Limb (tissue), 2 donors: Measurements from ENCODE around the gene SCUBE3.

Source experiments
- DNase-seq, 2 donors: peaks; one replicate each; pipeline ENCODE4 v3.0.0-alpha.2; 2016; ENCODE audit errors: extremely low spot score in 2 of 2

SCUBE3 gene

DNA sequence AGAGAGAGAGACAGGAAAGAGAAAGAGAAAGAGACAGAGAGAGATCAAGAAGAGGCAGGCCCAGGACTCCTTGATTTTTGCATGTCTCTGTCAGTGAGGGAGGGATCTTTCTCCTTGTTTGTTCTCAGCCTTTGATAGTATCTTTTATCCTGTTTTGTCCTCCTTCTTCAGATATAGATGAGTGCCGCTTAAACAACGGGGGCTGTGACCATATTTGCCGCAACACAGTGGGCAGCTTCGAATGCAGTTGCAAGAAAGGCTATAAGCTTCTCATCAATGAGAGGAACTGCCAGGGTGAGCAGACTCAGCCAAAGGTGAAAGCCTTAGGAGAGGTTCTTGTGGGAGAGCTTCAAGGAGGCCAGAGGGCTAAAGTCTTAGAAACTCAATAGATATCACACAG lies 25.8 kb downstream of the SCUBE3 start:
- no peak for DNase-seq

DNA sequence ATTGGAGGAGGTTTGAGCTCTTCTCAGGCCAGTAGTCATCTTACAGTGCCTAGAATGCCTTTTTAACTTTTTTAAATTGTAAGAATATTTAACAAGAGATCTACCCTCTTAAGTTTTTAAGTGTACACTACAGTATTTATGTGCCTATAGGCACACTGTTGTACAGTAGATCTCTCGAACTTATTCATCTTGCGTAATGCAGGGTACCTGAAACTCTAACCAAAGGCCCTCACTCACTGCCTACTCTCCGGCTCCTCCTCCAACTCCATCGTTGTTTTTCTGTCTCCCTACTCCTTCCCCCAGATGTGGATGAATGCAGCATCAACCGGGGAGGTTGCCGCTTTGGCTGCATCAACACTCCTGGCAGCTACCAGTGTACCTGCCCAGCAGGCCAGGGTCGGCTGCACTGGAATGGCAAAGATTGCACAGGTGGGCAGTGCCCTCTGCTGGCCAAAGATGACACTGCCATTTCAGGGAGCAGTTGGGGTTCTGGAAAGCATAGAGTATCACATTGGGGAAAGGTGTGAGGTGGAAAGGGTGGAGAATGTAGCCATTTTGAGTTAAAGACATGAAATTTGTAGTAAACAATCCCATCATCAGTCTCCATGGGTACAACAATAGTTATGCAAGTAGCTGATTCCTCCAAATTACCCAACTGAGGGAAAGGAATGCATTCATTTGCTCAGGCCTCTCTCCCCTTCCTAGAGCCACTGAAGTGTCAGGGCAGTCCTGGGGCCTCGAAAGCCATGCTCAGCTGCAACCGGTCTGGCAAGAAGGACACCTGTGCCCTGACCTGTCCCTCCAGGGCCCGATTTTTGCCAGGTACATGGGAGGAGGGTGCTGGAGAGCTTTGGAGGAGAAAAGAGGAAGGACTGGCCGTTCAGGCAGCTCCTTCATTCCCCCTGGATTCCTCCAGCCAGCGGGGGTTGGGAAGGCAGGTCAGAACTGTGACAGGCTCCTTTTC lies 27.4 kb downstream of the SCUBE3 start:
- peak; percentile 52 to 88 for DNase-seq

DNA sequence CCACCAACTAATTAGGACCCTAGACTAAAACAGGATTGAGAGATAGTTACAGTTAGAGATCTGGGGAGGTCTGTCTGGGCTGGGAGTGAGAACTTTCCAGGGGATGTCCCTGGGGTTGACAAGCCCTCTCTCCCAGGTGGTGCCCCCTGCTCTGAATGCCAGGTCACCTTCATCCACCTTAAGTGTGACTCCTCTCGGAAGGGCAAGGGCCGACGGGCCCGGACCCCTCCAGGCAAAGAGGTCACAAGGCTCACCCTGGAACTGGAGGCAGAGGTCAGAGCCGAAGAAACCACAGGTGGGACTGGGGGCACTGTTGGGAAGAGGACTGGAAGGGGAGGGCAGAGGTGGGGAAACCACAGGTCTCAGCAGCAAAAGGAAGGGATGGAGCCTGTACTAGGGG lies 28.7 kb downstream of the SCUBE3 start:
- no peak for DNase-seq

DNA sequence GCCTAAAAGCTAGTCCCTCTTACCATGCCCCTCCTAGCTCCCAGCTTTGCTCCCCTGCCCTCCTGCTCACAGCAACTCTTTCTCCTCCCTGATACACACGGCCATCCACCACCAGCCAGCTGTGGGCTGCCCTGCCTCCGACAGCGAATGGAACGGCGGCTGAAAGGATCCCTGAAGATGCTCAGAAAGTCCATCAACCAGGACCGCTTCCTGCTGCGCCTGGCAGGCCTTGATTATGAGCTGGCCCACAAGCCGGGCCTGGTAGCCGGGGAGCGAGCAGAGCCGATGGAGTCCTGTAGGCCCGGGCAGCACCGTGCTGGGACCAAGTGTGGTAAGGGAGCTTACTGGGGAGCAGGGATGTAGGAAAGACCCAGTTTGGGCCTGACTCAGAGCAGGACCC lies 29.1 kb downstream of the SCUBE3 start:
- no peak for DNase-seq

DNA sequence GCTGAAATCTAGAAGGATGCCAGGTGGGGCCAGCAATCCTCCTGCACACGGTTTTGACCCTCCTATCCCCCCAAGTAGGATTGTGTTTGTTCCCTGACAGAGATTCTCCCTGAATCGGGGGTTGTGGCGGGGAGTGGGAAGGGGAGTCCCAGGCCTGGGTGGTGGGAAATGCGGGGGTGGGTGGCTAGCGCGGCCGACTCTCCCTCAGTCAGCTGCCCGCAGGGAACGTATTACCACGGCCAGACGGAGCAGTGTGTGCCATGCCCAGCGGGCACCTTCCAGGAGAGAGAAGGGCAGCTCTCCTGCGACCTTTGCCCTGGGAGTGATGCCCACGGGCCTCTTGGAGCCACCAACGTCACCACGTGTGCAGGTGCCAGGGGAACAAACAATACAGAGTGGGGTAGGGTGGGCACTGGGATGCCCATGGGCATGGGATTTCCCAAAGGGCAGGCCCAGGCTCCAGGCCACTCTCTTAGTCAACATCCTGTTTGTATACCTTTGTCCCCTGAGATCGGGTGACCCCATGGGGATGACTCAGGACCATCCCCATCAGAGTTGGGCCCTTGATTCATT lies 29.7 kb downstream of the SCUBE3 start:
- DNase-seq = no peak

DNA sequence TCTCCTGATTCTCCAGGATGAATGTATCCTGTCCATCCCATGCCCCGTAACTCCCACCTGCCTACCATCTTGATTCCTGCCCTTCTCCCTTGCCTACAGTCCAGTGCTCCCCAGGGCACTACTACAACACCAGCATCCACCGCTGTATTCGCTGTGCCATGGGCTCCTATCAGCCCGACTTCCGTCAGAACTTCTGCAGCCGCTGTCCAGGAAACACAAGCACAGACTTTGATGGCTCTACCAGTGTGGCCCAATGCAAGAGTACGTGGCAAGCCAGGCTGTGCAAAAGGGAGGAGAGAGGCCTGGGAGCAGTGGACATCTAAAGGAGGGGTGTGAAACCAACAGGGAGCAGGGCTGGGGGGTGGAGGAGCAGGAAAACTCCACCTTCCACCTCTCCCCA lies 30.8 kb downstream of the SCUBE3 start:
- no peak for DNase-seq

DNA sequence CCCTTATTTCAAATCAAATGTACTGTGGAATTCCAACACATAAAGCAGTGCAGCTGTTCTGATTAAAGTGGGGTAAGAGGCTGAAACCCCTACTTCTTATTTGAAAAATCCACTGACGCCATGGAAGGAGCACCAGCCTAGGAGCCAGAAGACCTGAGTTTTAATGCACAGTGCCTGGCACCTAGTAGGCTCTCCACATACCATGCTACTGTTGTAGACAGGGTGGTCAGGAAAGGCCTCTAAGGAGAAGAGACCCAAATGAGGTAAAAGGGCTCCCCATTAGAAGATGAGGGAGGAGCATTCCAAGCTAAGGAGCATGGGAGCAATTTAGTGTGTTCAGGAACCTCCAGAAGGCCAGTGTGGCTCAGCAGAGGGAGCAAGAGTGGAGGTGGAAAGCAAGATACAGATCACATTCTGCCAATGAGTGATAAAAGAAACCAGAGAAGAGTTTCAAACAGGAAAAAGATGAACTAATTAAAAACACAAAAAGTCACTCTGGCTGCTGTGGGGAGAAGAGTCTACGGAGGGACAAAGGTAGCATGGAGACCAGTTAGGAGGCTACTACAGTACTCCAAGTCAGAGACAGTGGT lies 34.0 kb downstream of the SCUBE3 start:
- DNase-seq = no peak

DNA sequence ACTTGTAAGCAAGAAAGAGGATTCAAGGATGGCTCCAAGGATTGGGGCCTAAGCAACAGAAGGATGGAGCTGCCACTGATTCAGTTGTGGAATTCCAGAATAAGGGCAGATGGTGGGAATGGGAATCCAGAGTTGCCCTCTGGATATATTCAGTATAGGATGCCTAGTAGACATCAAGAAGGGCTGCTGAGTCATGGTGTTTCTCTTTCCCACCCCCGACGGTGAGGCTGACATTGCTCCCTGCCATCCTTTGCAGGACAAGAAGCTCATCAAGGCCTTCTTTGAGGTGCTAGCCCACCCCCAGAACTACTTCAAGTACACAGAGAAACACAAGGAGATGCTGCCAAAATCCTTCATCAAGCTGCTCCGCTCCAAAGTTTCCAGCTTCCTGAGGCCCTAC lies 34.5 kb downstream of the SCUBE3 start:
- no peak for DNase-seq

DNA sequence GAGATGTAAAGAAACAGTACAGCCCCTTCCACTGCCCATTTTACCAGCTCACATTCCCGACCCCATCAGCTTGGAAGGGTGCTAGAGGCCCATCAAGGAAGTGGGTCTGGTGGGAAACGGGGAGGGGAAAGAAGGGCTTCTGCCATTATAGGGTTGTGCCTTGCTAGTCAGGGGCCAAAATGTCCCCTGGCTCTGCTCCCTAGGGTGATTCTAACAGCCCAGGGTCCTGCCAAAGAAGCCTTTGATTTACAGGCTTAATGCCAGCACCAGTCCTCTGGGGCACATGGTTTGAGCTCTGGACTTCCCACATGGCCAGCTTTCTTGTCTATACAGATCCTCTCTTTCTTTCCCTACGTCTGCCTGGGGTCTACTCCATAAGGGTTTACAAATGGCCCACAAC lies 35.2 kb downstream of the SCUBE3 start:
- no peak for DNase-seq

DNA sequence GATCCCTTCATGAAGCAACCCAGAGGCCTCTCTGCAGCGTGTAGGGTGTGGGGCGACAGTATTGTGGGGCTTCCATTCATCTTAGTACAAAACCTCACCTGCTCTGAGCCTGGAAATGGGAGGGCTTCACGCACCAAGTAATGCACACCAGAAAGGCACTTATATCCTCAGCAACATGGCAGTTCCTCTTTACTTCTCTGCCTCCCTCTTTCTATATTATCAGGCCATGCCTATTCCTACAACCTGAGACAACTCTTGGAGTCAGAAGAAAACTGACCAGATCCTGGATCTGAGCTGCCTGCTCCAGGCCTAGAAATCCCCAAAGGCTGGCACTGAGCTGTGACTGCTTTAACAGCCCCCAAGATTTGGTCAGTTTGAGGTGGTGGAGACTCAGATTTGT lies 38.2 kb downstream of the SCUBE3 start:
- no peak for DNase-seq

DNA sequence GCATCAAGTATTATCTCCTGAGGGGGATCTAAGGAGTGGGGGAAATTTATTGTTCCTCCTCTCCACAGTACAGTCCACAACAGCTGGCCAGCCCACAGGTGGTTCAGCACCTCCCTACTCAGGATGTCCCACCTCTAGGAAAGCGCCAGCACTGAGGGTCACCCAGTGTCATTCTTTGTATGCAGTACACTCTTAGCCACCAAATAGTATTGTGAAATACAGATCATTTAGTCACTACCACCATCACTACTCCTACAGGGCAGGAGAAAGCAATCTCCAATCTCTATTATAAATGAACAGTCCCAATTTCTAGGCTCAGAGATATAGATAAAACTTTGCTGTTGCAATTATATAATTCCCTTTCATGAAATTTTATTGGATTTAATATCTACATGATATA lies 39.5 kb downstream of the SCUBE3 start:
- DNase-seq = no peak

DNA sequence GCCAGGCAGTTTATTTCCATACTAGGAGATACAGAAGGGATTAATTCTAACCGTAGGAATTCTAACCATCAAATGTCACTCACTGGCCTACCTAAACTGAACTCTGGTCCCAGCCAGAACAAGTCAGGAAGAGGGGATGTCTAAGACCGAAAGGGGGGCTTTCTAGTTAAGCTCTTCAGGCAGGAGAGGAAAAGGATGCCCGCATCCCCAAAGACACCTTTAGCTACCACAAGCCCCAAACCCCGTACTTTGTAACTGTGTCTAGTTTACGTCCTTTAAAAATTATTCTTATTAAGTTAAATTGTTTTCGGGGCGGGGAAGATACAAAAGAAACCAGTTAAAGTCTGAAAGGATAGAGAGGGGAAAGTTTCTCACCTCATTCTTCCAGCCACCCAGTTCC lies 44.6 kb downstream of the SCUBE3 start:
- no peak for DNase-seq

DNA sequence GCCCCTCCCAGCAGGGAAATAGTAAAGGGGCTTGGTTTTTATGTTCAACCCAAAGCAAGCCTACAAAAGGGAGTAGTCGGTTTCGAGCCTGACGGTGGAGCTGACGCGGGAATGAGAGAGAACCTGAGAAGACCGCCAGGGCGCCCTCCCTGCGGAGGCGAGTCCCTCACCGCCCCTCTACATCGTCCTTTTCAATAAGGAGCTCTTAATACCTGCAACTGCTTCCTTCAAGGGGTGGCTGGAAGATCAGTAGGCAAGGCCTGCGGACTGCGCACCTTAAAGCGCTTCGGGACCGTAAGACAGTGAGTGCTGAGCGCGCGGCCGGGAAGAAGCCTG lies 45.1 kb downstream of the SCUBE3 start:
- peak in 1 of 2 donors; percentile 13 for DNase-seq

DNA sequence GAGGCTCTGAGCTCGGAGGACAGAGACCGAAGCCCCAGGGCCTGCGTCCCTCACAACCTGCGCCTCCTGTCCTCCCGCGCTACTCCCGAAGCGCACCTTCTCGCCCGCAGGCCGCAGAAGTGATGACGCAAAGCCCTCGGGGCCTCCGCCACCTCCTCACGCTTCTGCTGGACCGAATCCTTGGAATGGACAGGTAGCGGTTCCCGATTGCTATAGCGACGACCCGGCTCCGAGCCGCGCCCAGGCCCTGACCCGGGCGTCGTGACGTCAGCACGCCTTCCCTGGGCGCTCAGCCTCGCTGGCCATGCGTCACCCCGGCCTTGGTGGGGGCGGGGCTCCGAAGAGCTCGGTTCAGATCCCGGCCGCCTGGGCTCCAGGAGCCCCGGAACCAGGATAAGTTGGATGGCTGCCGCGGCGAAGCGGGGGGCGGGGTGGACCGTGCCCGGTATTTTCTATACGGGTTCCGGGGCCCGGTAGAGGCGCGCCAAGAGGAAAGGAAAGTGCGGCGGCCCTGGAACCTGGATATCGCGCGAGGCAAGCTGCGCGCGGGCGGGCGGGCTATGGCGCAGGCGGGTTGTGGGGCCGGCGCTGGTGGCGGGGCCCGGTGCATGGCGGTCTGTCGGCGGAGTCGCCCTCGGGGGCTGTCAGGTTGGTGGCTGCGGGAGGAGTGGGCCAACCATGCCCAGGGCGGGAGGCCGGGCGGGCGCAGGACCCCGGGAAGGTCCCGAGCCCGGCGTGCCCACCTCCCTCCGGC lies 45.6 kb downstream of the SCUBE3 start, which contains the start of gene ZNF76:
TSS of gene ZNF76 (plus strand) at position 542 of the 754 bp plus-strand sequence. CDS start 21,417 bp downstream, outside the sequence.
- peak; percentile 96 to 100 for DNase-seq

DNA sequence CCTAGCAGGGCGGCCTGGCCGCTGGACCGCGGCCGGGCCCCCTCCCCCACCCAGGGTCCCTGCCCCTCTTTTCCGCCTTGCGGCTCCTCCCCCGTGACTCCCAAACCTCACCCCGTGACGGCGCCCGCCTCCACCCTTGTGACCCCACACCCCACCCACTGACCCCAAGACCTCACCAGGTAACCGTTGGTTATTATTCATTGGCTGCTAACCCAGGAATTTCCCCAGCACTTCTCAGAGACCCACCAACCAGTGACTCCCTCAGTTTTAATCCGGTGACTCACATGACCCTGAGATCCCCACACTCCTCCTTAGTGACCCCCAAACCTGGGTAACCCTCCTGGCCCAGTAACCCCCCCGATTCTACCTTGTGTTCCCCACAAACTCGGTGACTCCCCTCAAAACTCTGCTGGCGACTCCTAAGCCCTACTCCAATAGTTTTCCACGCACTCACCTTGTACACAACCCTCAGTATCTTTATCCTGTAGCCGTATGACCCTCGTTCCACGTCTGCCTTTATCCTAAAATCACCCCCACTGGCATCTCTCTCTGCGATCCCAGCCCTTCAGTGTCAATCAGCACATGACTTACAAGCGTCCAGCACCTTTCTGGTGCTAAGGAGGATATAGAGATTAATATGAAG lies 46.3 kb downstream of the SCUBE3 start:
- DNase-seq = peak in 1 of 2 donors; percentile 17

DNA sequence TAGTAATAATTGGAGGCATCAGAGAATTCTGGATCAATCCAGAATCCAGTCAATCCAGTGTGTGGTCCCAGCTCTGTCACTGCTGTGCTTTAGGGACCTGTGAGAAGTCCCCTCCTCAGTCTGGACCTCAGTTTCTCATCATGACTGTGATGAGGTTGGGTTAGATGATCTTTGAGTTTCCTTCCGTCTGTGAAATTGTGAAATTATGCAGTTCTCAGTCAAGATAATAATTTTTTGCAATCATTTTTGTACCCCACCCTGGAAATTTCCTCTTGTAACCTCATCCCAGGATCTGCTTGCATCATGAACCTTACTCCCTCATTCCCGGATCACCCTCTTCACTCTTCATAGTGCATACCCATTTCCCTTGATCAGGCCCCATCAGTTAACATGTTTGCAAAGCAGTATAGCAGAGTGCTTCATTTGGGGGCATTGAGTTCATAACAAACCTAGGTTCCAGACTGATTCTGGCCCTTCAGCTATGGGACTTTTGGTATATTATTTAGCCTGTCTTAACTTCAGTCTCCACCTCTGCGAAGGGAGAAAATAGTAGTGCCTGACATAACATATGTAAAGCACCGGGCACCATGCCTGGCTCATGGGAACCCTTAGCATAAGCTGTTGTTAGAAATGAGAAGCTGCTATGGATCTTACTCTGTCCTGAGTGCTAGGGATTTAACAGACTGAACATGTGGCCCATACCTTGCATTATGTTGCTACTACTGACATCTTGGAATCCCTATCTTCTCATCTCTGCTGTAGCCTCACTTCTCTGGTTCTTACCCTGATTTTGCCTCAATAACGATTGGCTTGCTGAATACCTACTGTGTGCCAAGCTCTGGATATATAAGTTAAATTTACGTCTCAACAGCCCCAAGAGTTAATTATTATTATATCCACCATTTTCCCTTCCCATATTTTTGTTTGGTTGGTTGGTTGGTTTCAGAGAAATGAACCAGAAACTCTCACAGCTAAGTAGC lies 47.1 kb downstream of the SCUBE3 start:
- no peak for DNase-seq

DNA sequence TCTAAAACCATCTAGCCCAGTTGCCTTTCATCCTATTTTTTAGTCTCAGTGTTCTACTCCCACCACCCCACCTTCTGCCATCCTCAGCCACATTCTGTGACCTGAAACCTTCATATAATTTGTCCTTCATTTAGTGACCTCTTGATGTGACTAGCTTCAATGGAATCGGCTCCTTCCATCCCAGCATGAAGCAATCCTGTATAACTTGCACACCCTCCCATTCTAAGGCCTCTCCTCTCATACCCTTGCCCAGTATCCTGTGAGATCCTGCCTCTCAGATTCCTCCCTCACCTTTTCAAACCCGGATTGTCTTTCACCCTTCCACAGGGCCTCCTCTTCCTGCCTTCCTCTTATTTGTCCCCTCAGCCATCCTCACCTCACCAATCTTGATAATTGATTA lies 48.8 kb downstream of the SCUBE3 start:
- no peak for DNase-seq

DNA sequence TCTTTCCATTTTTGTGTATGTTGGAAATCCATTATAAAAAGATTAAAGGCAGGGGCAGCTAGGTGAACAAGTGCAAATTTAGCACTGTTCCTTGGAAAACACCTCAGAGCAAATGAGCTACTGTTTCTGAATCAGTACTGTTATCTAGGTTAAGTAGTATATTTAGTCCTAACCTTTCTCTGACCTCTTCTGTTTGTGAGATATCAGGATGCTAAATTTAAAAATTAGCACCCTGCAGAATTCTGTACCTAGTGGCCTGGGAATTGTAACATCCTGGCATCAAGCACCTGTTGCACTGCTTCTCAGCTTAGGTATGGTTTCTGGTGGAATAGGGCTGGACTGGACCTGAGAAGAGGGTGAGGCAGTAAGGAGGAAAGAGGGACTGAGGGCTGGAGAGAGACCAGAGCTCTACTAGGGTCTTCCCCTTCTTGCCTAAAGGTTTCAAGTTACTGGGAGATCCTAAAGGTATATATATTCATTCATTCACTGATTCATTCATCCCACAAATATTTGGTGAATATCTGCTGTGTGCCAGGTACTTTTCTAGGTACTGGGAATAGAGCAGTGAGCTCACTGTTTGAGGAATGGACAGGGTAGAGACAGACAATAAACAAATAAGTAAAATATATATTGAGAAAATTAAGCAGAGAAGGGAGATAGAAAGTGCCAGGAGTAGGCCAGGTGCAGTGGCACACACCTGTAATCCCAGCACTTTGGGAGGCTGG lies 51.0 kb downstream of the SCUBE3 start:
- no peak for DNase-seq

DNA sequence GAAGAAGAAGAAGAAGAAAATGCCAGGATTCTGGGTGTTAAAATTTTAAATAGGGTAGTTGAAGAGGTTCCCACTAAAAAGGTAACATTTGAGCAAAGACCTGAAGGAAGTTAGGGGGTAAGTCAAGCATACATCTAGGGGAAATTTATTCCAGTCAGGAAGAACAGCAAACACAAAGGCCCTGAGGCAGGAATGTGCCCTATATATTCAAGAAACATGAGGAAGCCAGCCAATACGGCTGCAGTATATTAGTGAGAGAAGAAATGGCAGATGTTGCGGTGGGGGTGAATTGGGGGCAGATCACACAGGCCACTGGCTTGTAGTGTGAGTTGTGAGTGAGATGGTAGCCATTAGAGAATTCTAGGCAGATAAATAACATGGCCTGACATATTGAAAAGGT lies 51.8 kb downstream of the SCUBE3 start:
- no peak for DNase-seq

DNA sequence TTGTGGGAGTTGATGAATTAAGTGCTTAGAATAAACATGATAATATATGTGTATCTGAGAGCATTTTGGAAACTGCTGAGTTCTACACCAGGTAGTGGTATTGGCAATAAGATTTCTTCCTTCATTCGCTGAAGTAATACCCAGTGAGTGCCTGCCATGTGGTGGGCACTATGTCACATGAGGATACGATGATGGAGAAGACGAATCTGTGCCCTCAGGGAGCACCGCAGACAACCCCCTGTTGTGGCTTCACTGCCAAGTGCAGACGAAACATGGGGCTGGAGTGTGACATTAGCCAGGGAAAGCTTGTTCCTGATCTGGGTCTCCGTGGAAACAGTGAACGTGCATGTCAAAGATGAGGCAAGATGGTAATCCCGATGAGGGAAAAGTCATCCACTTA lies 53.7 kb downstream of the SCUBE3 start:
- no peak for DNase-seq
